Measurements from ENCODE around the gene NCAN. TPM values are rescaled to one million over a fixed set of nuclear protein-coding genes. Genes with fewer than 3 reads are reported as not detected.

NCAN gene
- not detected for total RNA-seq
- under 1 TPM in 1 of 3 donors, not detected in 2; 0.03 TPM for polyA plus RNA-seq
- long read RNA-seq, donor 1 = 0 reads
- long read RNA-seq, donor 2 = 0 reads

- no peak for DNase-seq
- Histone ChIP-seq H3K9me3 (no peaks in the 10 kb centered on the region), H3K4me3 (no peak within 1 kb of the TSS), H3K27me3 (ENCODE audit: insufficient read depth in 3 of 3, low read length in 2 of 3) (peaks cover 0 to 63% (median 24%) of the 10 kb centered on the region in 3 donors), H3K27ac (no peak within 1 kb of the TSS), H3K36me3 (ENCODE audit: insufficient read depth in 1 of 2, low read depth in 1 of 2) (no peaks in the 10 kb centered on the region), H3K4me1 (no peaks in the 10 kb centered on the region)
- 7 to 8% (median 8%) methylated on average over 42 to 54 of the region's 54 CpGs for WGBS, 3 donors
- ATAC-seq = no peak
- TF ChIP-seq CTCF (IDR thresholded peaks at IDR 0.05) = no peak
- intact Hi-C loops (cut with DNase I) = no loop called here
Observed at GRCh38 chr19:19211499-19212420, at the start of gene NCAN. Gene NCAN (plus strand): TSS chr19:19211958. CDS start chr19:19216954, 4,996 bp downstream.

GRCh38 chr19:19162495-19162894 lies 49.3 kb upstream of the NCAN start:
- DNase-seq = no peak

GRCh38 chr19:19165396-19165795 lies 46.4 kb upstream of the NCAN start:
- Histone ChIP-seq H3K27ac (no peak overlapping the region), H3K4me1 (peaks cover 5% of the 10 kb centered on the region), H3K4me3 (no peak overlapping the region), H3K9me3 (no peaks in the 10 kb centered on the region), H3K27me3 (ENCODE audit: insufficient read depth in 3 of 3, low read length in 2 of 3) (no peaks in the 10 kb centered on the region), H3K36me3 (ENCODE audit: insufficient read depth in 1 of 2, low read depth in 1 of 2) (no peaks in the 10 kb centered on the region)
- TF ChIP-seq CTCF (IDR thresholded peaks at IDR 0.05) = no peak
- ATAC-seq (no peak), DNase-seq (no peak)
- WGBS, 3 donors = 92 to 94% (median 93%) methylated on average over 1 of the region's 1 CpG
- intact Hi-C loops (cut with DNase I) = no loop called here

More at GRCh38 chr19:19162495-19162894, 49.3 kb upstream of the NCAN start:
- WGBS, 3 donors = 81 to 87% (median 85%) methylated on average over 6 to 7 of the region's 7 CpGs
- no peak for ATAC-seq
- Histone ChIP-seq H3K27ac (no peak overlapping the region), H3K9me3 (no peaks in the 10 kb centered on the region), H3K27me3 (ENCODE audit: insufficient read depth in 3 of 3, low read length in 2 of 3) (no peaks in the 10 kb centered on the region), H3K36me3 (ENCODE audit: insufficient read depth in 1 of 2, low read depth in 1 of 2) (no peaks in the 10 kb centered on the region), H3K4me1 (no peaks in the 10 kb centered on the region), H3K4me3 (no peak overlapping the region)
- intact Hi-C loops (cut with DNase I) = no loop called here
- TF ChIP-seq CTCF (IDR thresholded peaks at IDR 0.05) = no peak

- no peak for TF ChIP-seq CTCF (IDR thresholded peaks at IDR 0.05)
- H3K4me3 ChIP-seq = no peak overlapping the region
- intact Hi-C loops (cut with DNase I) = no loop called here
- H3K9me3 ChIP-seq = no peaks in the 10 kb centered on the region
- H3K36me3 ChIP-seq (ENCODE audit: insufficient read depth in 1 of 2, low read depth in 1 of 2) = no peaks in the 10 kb centered on the region
- ATAC-seq (no peak), DNase-seq (no peak)
- WGBS, 3 donors = 83 to 86% (median 85%) methylated on average over 3 of the region's 3 CpGs
- H3K27ac ChIP-seq = no peak overlapping the region
- H3K27me3 ChIP-seq (ENCODE audit: insufficient read depth in 3 of 3, low read length in 2 of 3) = no peaks in the 10 kb centered on the region
- peaks cover 19% of the 10 kb centered on the region for H3K4me1 ChIP-seq
Observed at GRCh38 chr19:19167612-19168011, 44.1 kb upstream of the NCAN start.
